Lung microvascular endothelial cell (primary cell): ENCODE data around the gene CLMP. TPM values are rescaled to one million over a fixed set of nuclear protein-coding genes. Genes with fewer than 3 reads are reported as not detected.

Source experiments
- DNase-seq, 2 donors: peaks; one replicate each; pipeline versions ENCODE4 v3.0.0 to v3.0.0-alpha.2; 2010; ENCODE audit warnings: low read depth in 2 of 2
- total RNA-seq: library from RNA; depleted of rRNA; stranded (reverse); fragments of >200 nt; gene quantifications from 2 replicates; pipeline ENCODE4 v1.2.1, GENCODE V29; 2014

Gene CLMP
- total RNA-seq, 1 donor from 2014 or later, result not detected

- DNase-seq, result no peak
Observed at GRCh38 chr11:123086305-123086704, 108.7 kb downstream of the CLMP start.

- DNase-seq, result no peak
Observed at GRCh38 chr11:123085497-123085896, 109.6 kb downstream of the CLMP start.

- no peak for DNase-seq
Observed at GRCh38 chr11:123084454-123084853, 110.6 kb downstream of the CLMP start.

- DNase-seq, result peak; percentile 99
Observed at GRCh38 chr11:123083623-123084029, 111.4 kb downstream of the CLMP start.

- DNase-seq, result peak; percentile 51 to 58
Observed at GRCh38 chr11:123082977-123083376, 112.1 kb downstream of the CLMP start.

GRCh38 chr11:123080015-123080414 is 115.0 kb downstream of the CLMP start:
- no peak for DNase-seq

- DNase-seq, result no peak
Observed at GRCh38 chr11:123076484-123076883, 118.6 kb downstream of the CLMP start.

GRCh38 chr11:123073343-123074057 is 121.5 kb downstream of the CLMP start:
- DNase-seq, result no peak

- no peak for DNase-seq
Observed at GRCh38 chr11:123072762-123073161, 122.3 kb downstream of the CLMP start.

- no peak for DNase-seq
Observed at GRCh38 chr11:123072332-123072761, 122.7 kb downstream of the CLMP start.

- no peak for DNase-seq
Observed at GRCh38 chr11:123069908-123070821, 124.9 kb downstream of the CLMP start.

- no peak for DNase-seq
Observed at GRCh38 chr11:123065621-123066020, 129.4 kb downstream of the CLMP start.

- peak; percentile 27 to 45 for DNase-seq
Observed at GRCh38 chr11:123063826-123064657, 131.0 kb downstream of the CLMP start.

GRCh38 chr11:123062892-123063825 is 131.9 kb downstream of the CLMP start:
- peak; percentile 68 to 81 for DNase-seq

- DNase-seq, result peak; percentile 100
Observed at GRCh38 chr11:123062158-123062891, 132.7 kb downstream of the CLMP start.

GRCh38 chr11:123061403-123062157 is 133.5 kb downstream of the CLMP start, which contains the start of gene HSPA8:
Gene HSPA8 (minus strand): TSS chr11:123062136. CDS start chr11:123061324, 812 bp downstream.
- peak; percentile 72 to 75 for DNase-seq

GRCh38 chr11:123060277-123061000 is 134.6 kb downstream of the CLMP start:
- DNase-seq, result peak; percentile 27 to 31
